ENCODE results near the gene IFI27L1. TPM values are rescaled to one million over a fixed set of nuclear protein-coding genes. Genes with fewer than 3 reads are reported as not detected.
A peak's percentile ranks its signal among the peaks of the same experiment; 100 is the strongest.

The IFI27L1 gene
- total and polyA plus RNA-seq, 2 donors = 16.7 to 26.4 TPM

DNA sequence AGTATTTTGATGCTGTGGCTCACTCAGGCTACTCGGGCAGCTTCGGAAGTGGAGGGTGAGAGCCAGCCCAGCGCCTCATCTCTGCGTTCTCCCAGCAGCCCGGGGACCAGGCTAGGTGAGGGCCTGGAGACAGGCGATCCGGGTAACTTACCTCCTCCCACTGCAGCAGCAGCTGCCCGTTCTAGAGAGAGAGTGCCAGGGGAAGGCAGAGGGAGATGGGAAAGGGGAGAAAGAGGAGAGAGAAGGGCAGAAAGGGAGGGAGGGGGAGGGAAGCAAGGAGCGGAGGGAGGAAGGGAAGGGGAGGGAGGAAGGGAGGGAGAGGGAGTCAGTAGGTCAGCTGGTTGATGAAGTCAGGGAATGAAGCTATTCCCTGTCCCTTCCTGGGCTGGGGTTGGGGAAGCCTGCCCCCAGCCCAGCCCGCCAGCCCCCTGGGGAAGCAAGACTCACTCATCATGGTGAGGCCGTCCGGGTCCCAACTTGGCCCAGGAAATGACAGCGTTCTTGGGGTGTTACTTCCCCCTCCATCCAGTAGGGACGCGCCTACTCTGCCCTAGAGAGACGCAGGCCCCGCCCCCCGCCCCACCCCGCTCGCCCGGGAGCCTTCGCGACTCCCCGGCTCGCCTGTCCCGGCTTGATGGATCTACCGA, 48.1 kb downstream of the IFI27L1 start, which contains the start of gene IFI27L2:
TSS of gene IFI27L2 (minus strand) at position 494 of the 647 bp plus-strand sequence. CDS start at position 454, 40 bp downstream.
- Histone ChIP-seq H3K4me1 (ENCODE audit: control insufficient read depth in 2 of 2, insufficient read depth in 2 of 2, low read length in 2 of 2) (peaks cover 4 to 7% of the 10 kb centered on the region in 2 donors), H3K9me3 (ENCODE audit: control insufficient read depth in 2 of 2, insufficient read depth in 1 of 2, low read length in 1 of 2) (no peaks in the 10 kb centered on the region), H3K27ac (ENCODE audit: low read depth in 1 of 2, low read length in 1 of 2) (peak within 1 kb of the TSS; percentile 24 to 70), H3K36me3 (ENCODE audit: control insufficient read depth in 2 of 2, insufficient read depth in 2 of 2, low read length in 1 of 2) (peaks cover 0 to 9% of the 10 kb centered on the region in 2 donors), H3K27me3 (ENCODE audit: control insufficient read depth in 2 of 2, insufficient read depth in 1 of 2, low read length in 1 of 2) (peaks cover 3 to 15% of the 10 kb centered on the region in 2 donors), H3K4me3 (ENCODE audit: low read length in 2 of 2) (peak within 1 kb of the TSS; percentile 59 to 76)
- WGBS = 3% methylated on average over 27 of the region's 27 CpGs
- peak in 8 of 9 donors; percentile 33 to 81 (median 58) for DNase-seq (ENCODE audit: low read depth in 6 of 9, low spot score in 9 of 9)

DNA sequence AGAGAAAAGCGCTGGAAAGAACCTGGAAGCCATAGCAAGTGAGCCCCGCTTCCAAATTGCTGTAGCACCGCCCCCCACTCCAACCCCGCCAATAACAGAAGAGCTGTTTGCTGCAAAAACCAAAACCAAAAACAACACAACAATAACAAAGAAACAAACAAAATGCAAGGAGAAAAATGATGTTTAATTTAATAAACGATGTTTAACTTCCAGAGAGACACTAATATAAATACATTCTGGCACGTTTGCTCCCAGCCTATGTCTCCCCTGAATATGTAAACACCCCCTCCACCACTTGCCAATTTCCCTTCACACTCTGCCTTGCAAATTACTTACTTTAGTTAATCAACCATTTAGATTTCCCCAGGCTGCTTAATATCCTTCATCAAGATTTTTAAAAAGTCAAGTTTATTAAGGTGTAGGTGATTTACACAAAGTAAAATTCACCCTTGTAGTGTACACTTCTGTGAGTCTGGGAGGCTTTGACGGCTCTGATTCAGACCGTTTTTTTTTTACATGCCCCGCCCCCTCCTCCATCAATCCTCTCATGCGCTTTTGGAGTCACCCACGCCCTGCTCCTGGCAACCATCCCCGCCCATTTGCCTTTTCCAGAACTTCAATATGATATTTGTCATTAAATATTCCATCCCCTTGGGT, 48.8 kb downstream of the IFI27L1 start:
- Histone ChIP-seq H3K4me1 (ENCODE audit: control insufficient read depth in 2 of 2, insufficient read depth in 2 of 2, low read length in 2 of 2) (peaks cover 4 to 7% of the 10 kb centered on the region in 2 donors), H3K9me3 (ENCODE audit: control insufficient read depth in 2 of 2, insufficient read depth in 1 of 2, low read length in 1 of 2) (no peaks in the 10 kb centered on the region), H3K36me3 (ENCODE audit: control insufficient read depth in 2 of 2, insufficient read depth in 2 of 2, low read length in 1 of 2) (peaks cover 0 to 9% of the 10 kb centered on the region in 2 donors), H3K4me3 (ENCODE audit: low read length in 2 of 2) (peak overlapping the region; percentile 59 to 76), H3K27me3 (ENCODE audit: control insufficient read depth in 2 of 2, insufficient read depth in 1 of 2, low read length in 1 of 2) (peaks cover 3 to 15% of the 10 kb centered on the region in 2 donors), H3K27ac (ENCODE audit: low read depth in 1 of 2, low read length in 1 of 2) (peak overlapping the region in 1 of 2 donors; percentile 24)
- under 1% methylated on average over 12 of the region's 12 CpGs for WGBS
- DNase-seq (ENCODE audit: low read depth in 6 of 9, low spot score in 9 of 9) = peak in 5 of 9 donors; percentile 23 to 62 (median 40)

- Histone ChIP-seq H3K4me3 (ENCODE audit: low read length in 2 of 2) (no peak overlapping the region), H3K9me3 (ENCODE audit: control insufficient read depth in 2 of 2, insufficient read depth in 1 of 2, low read length in 1 of 2) (peaks cover 0 to 3% of the 10 kb centered on the region in 2 donors), H3K4me1 (ENCODE audit: control insufficient read depth in 2 of 2, insufficient read depth in 2 of 2, low read length in 2 of 2) (peaks cover 4 to 7% of the 10 kb centered on the region in 2 donors), H3K36me3 (ENCODE audit: control insufficient read depth in 2 of 2, insufficient read depth in 2 of 2, low read length in 1 of 2) (peaks cover 0 to 3% of the 10 kb centered on the region in 2 donors), H3K27me3 (ENCODE audit: control insufficient read depth in 2 of 2, insufficient read depth in 1 of 2, low read length in 1 of 2) (peaks cover 3 to 21% of the 10 kb centered on the region in 2 donors), H3K27ac (ENCODE audit: low read depth in 1 of 2, low read length in 1 of 2) (no peak overlapping the region)
- peak in 7 of 9 donors; percentile 31 to 75 (median 46) for DNase-seq (ENCODE audit: low read depth in 6 of 9, low spot score in 9 of 9)
- 52% methylated on average over 4 of the region's 4 CpGs for WGBS
Observed at GRCh38 chr14:94132285-94132887, 51.3 kb downstream of the IFI27L1 start.

GRCh38 chr14:94135476-94135875, 54.4 kb downstream of the IFI27L1 start:
- H3K27ac ChIP-seq (ENCODE audit: low read depth in 1 of 2, low read length in 1 of 2) = no peak overlapping the region
- no peak for DNase-seq (ENCODE audit: low read depth in 6 of 9, low spot score in 9 of 9)
- no peaks in the 10 kb centered on the region for H3K4me1 ChIP-seq (ENCODE audit: control insufficient read depth in 2 of 2, insufficient read depth in 2 of 2, low read length in 2 of 2)
- WGBS = 81% methylated on average over 4 of the region's 4 CpGs
- H3K4me3 ChIP-seq (ENCODE audit: low read length in 2 of 2) = no peak overlapping the region
- H3K27me3 ChIP-seq (ENCODE audit: control insufficient read depth in 2 of 2, insufficient read depth in 1 of 2, low read length in 1 of 2) = peaks cover 0 to 12% of the 10 kb centered on the region in 2 donors
- no peaks in the 10 kb centered on the region for H3K36me3 ChIP-seq (ENCODE audit: control insufficient read depth in 2 of 2, insufficient read depth in 2 of 2, low read length in 1 of 2)
- H3K9me3 ChIP-seq (ENCODE audit: control insufficient read depth in 2 of 2, insufficient read depth in 1 of 2, low read length in 1 of 2) = peaks cover 0 to 3% of the 10 kb centered on the region in 2 donors

DNA sequence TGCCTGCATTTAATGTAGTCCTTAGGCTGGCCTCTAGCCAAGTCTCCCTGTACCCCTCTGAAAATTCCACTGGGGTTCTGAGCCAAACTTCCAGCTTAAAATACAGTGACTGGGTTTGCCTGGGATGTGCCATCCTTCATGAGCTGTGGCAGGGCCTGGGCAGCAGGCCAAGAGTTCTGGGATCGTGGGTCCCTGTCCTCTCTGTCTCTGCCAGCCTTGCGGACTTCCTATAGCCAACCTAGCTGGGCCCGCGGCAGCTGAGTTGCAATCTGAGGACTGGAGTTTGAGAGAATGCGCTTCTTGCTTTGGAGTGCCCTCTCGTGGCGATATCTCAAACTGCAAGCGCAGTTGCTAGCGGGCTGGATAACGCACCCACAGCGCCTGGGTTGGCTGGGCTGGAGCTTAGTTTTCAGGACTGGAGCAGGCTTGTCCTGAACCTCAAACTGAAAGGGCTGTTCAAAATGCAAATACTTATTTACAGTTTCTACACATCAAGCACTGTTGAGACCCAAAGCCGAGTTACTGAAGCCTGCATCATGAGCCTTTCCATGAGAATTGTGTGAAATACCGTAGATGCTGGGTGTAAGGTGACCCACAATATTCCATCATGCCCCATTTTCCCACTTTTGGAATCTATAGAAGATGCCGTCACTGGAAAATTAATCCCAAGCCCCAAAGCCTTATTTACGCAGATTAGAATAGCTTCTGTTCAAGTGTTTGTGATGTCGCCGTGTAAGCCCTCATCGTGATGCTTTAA, 55.6 kb downstream of the IFI27L1 start:
- H3K4me1 ChIP-seq (ENCODE audit: control insufficient read depth in 2 of 2, insufficient read depth in 2 of 2, low read length in 2 of 2) = no peaks in the 10 kb centered on the region
- 36% methylated on average over 18 of the region's 18 CpGs for WGBS
- peaks cover 0 to 12% of the 10 kb centered on the region in 2 donors for H3K27me3 ChIP-seq (ENCODE audit: control insufficient read depth in 2 of 2, insufficient read depth in 1 of 2, low read length in 1 of 2)
- peaks cover 0 to 3% of the 10 kb centered on the region in 2 donors for H3K9me3 ChIP-seq (ENCODE audit: control insufficient read depth in 2 of 2, insufficient read depth in 1 of 2, low read length in 1 of 2)
- peak; percentile 47 to 88 (median 70) for DNase-seq (ENCODE audit: low read depth in 6 of 9, low spot score in 9 of 9)
- no peak overlapping the region for H3K27ac ChIP-seq (ENCODE audit: low read depth in 1 of 2, low read length in 1 of 2)
- H3K36me3 ChIP-seq (ENCODE audit: control insufficient read depth in 2 of 2, insufficient read depth in 2 of 2, low read length in 1 of 2) = no peaks in the 10 kb centered on the region
- H3K4me3 ChIP-seq (ENCODE audit: low read length in 2 of 2) = no peak overlapping the region

GRCh38 chr14:94138251-94138650, 57.1 kb downstream of the IFI27L1 start:
- no peak overlapping the region for H3K27ac ChIP-seq (ENCODE audit: low read depth in 1 of 2, low read length in 1 of 2)
- no peak overlapping the region for H3K4me3 ChIP-seq (ENCODE audit: low read length in 2 of 2)
- H3K36me3 ChIP-seq (ENCODE audit: control insufficient read depth in 2 of 2, insufficient read depth in 2 of 2, low read length in 1 of 2) = no peaks in the 10 kb centered on the region
- 96% methylated on average over 9 of the region's 9 CpGs for WGBS
- H3K27me3 ChIP-seq (ENCODE audit: control insufficient read depth in 2 of 2, insufficient read depth in 1 of 2, low read length in 1 of 2) = peaks cover 0 to 12% of the 10 kb centered on the region in 2 donors
- DNase-seq (ENCODE audit: low read depth in 6 of 9, low spot score in 9 of 9) = no peak
- H3K9me3 ChIP-seq (ENCODE audit: control insufficient read depth in 2 of 2, insufficient read depth in 1 of 2, low read length in 1 of 2) = peaks cover 0 to 3% of the 10 kb centered on the region in 2 donors
- no peaks in the 10 kb centered on the region for H3K4me1 ChIP-seq (ENCODE audit: control insufficient read depth in 2 of 2, insufficient read depth in 2 of 2, low read length in 2 of 2)

DNA sequence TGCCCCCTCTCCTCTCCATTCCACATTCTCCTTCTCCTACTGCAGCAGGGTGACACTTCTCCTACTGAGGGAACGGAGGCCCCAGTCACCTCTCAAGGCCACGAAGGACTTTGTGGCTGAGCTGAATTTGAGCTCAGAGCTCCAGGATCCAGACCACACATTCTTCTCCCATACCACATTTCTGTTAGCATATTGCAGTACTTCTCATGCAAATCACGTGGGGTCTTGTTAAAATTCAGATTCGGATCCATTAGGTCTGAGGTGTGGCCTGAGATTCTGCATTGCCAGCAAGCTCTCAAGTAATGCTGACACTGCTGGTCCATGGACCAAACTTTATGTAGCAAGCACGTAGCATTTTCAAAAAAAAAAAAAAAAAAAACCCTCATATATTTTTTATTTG, 57.9 kb downstream of the IFI27L1 start:
- H3K27ac ChIP-seq (ENCODE audit: low read depth in 1 of 2, low read length in 1 of 2) = no peak overlapping the region
- 95% methylated on average over 5 of the region's 5 CpGs for WGBS
- H3K27me3 ChIP-seq (ENCODE audit: control insufficient read depth in 2 of 2, insufficient read depth in 1 of 2, low read length in 1 of 2) = peaks cover 0 to 10% of the 10 kb centered on the region in 2 donors

DNA sequence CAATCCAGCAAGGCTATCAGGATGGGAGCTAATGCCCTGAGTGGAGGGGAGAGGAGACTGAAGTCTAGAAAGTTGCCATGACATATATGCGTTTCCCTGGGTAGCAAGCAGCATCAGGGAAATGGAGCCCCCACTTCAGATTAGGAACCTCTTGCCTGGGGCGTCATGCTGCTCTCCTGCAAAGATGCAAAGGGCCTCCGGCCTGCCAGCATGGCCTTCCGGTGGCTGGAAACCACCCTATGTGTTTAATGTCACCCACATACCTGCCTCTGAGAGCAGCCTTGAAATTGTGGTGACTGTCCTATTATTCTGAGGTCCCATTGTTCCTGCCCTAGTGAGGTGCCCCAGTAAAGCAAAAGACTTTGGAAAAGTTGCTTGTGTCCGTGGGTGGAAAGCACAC, 58.3 kb downstream of the IFI27L1 start:
- Histone ChIP-seq H3K27me3 (ENCODE audit: control insufficient read depth in 2 of 2, insufficient read depth in 1 of 2, low read length in 1 of 2) (peaks cover 0 to 10% of the 10 kb centered on the region in 2 donors), H3K4me3 (ENCODE audit: low read length in 2 of 2) (no peak overlapping the region), H3K9me3 (ENCODE audit: control insufficient read depth in 2 of 2, insufficient read depth in 1 of 2, low read length in 1 of 2) (peaks cover 0 to 3% of the 10 kb centered on the region in 2 donors), H3K4me1 (ENCODE audit: control insufficient read depth in 2 of 2, insufficient read depth in 2 of 2, low read length in 2 of 2) (no peaks in the 10 kb centered on the region), H3K27ac (ENCODE audit: low read depth in 1 of 2, low read length in 1 of 2) (no peak overlapping the region), H3K36me3 (ENCODE audit: control insufficient read depth in 2 of 2, insufficient read depth in 2 of 2, low read length in 1 of 2) (no peaks in the 10 kb centered on the region)
- 96% methylated on average over 5 of the region's 5 CpGs for WGBS
- DNase-seq (ENCODE audit: low read depth in 6 of 9, low spot score in 9 of 9) = no peak

More for the DNA sequence above, 57.9 kb downstream of the IFI27L1 start:
- H3K4me3 ChIP-seq (ENCODE audit: low read length in 2 of 2) = no peak overlapping the region
- peaks cover 0 to 3% of the 10 kb centered on the region in 2 donors for H3K9me3 ChIP-seq (ENCODE audit: control insufficient read depth in 2 of 2, insufficient read depth in 1 of 2, low read length in 1 of 2)
- no peak for DNase-seq (ENCODE audit: low read depth in 6 of 9, low spot score in 9 of 9)
- no peaks in the 10 kb centered on the region for H3K4me1 ChIP-seq (ENCODE audit: control insufficient read depth in 2 of 2, insufficient read depth in 2 of 2, low read length in 2 of 2)
- no peaks in the 10 kb centered on the region for H3K36me3 ChIP-seq (ENCODE audit: control insufficient read depth in 2 of 2, insufficient read depth in 2 of 2, low read length in 1 of 2)

Data from thymus (tissue), 11 donors.